Prostate gland (tissue), 2 donors: ENCODE measurements around the gene TM9SF4.

Source experiments
- CTCF ChIP-seq, 4 experiments: fragments of 200-600 bp in 2 of 4; fragments of 450-650 bp in 2 of 4; sonication (generic) in 2 of 4; IDR thresholded peaks; 1 replicate in 3 of 4; 2 replicates in 1 of 4; pipeline ENCODE4 v1.5.1; 2016 to 2019; ENCODE audit warnings: antibody characterized with exemption in 4 of 4, mild to moderate bottlenecking in 2 of 4, moderate library complexity in 2 of 4
- POLR2A ChIP-seq: fragments of 450-650 bp; IDR thresholded peaks from one replicate; pipeline ENCODE4 v1.6.1; 2016; ENCODE audit warnings: antibody characterized with exemption, mild to moderate bottlenecking

DNA sequence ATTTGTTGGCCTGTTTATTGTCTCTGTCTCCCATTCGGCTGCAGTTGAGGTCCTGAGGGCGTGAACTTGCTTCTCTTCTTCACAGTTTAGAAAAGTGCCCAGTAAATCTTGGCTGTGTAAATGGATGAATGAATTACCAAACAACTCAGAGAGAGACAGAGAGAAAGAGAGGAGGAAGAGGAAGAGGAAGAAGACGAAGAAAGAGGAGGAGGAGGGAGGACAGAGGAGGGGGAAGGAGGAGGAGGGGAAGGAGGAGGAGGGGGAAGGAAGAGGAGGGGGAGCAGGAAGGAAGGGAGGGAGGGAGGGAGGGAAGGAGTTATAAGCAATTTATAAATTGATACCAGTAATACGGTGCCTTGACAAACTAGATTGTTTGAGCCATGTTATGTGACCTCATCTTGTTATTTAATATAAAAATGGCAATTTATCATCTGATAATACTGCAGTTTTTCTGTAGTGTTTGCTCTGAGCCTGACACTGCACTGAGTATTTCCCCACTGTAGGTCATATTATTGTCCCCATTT is 38.8 kb upstream of the TM9SF4 start:
- TF ChIP-seq POLR2A (no peak), CTCF (IDR thresholded peaks at IDR 0.05) (no peak)
